SK-N-SH treated with all-trans-retinoic acid at 6 μM for 48 hours (cell line): ENCODE results near the gene ARHGAP18.

Experiments
- ATAC-seq: fragments of 200-7000 bp; cut with Tn5 transposase; 3 replicates; pipeline ENCODE4 v1.9.1; 2020; ENCODE audit warnings: mild to moderate bottlenecking, moderate library complexity
- ARNTL ChIP-seq: fragments of 450-650 bp; formaldehyde crosslinking; IDR thresholded peaks from 2 replicates; pipeline ENCODE4 v1.5.0; 2020; ENCODE audit warnings: low read depth, mild to moderate bottlenecking, moderate library complexity, borderline replicate concordance
- CSDC2 ChIP-seq: fragments of 250-450 bp; sonication (Bioruptor Pico); IDR thresholded peaks from 2 replicates; pipeline ENCODE4 v1.5.0; 2020; ENCODE audit warnings: mild to moderate bottlenecking, moderate library complexity
- ESRRG ChIP-seq: fragments of 250-450 bp; sonication (Bioruptor Pico); IDR thresholded peaks from 2 replicates; pipeline ENCODE4 v1.6.1; 2021; ENCODE audit warnings: mild to moderate bottlenecking
- ISL1 ChIP-seq: fragments of 250-450 bp; sonication (Bioruptor Pico); IDR thresholded peaks from 2 replicates; pipeline ENCODE4 v2.1.2; 2022; ENCODE audit warnings: mild to moderate bottlenecking, moderate library complexity
- OSR1 ChIP-seq: fragments of 250-450 bp; sonication (Bioruptor Pico); IDR thresholded peaks from 2 replicates; pipeline ENCODE4 v1.8.0; 2022; ENCODE audit warnings: moderate library complexity, mild to moderate bottlenecking, inconsistent platforms
- PATZ1 ChIP-seq: fragments of 250-450 bp; sonication (Bioruptor Pico); IDR thresholded peaks from 2 replicates; pipeline ENCODE4 v1.8.0; 2020; ENCODE audit warnings: mild to moderate bottlenecking, moderate library complexity, borderline replicate concordance
- PPARA ChIP-seq: fragments of 250-450 bp; sonication (Bioruptor Pico); IDR thresholded peaks from 2 replicates; pipeline ENCODE4 v1.5.0; 2020; ENCODE audit warnings: mild to moderate bottlenecking, borderline replicate concordance
- RARB ChIP-seq: fragments of 250-450 bp; sonication (Bioruptor Pico); IDR thresholded peaks from 2 replicates; pipeline ENCODE4 v1.8.0; 2021; ENCODE audit warnings: mild to moderate bottlenecking, moderate library complexity
- TCF4 ChIP-seq: fragments of 250-450 bp; sonication (Bioruptor Pico); IDR thresholded peaks from 2 replicates; pipeline ENCODE4 v1.8.0; 2021; ENCODE audit warnings: mild to moderate bottlenecking, moderate library complexity, borderline replicate concordance
- TOX ChIP-seq: fragments of 250-450 bp; sonication (Bioruptor Pico); IDR thresholded peaks from 2 replicates; pipeline ENCODE4 v1.8.0; 2021; ENCODE audit warnings: mild to moderate bottlenecking, moderate library complexity, borderline replicate concordance
- TSHZ2 ChIP-seq: fragments of 250-450 bp; sonication (Bioruptor Pico); IDR thresholded peaks from 2 replicates; pipeline ENCODE4 v1.5.0; 2020; ENCODE audit warnings: mild to moderate bottlenecking, moderate library complexity
- ZFP3 ChIP-seq: fragments of 250-450 bp; sonication (Bioruptor Pico); IDR thresholded peaks from 2 replicates; pipeline ENCODE4 v1.5.0; 2020; ENCODE audit warnings: mild to moderate bottlenecking, moderate library complexity
- ZFP30 ChIP-seq: fragments of 450-650 bp; formaldehyde crosslinking; IDR thresholded peaks from 2 replicates; pipeline ENCODE4 v1.5.0; 2022; ENCODE audit warnings: mild to moderate bottlenecking, moderate library complexity
- ZNF565 ChIP-seq: fragments of 450-650 bp; formaldehyde crosslinking; conservative IDR thresholded peaks from 2 replicates; pipeline ENCODE4 v1.5.0; 2020; ENCODE audit warnings: low read depth, mild to moderate bottlenecking, moderate library complexity
- ZNF70 ChIP-seq: fragments of 450-650 bp; formaldehyde crosslinking; IDR thresholded peaks from 2 replicates; pipeline ENCODE4 v1.5.0; 2020; ENCODE audit warnings: mild to moderate bottlenecking, moderate library complexity
- ZNF8 ChIP-seq: fragments of 450-650 bp; formaldehyde crosslinking; IDR thresholded peaks from 2 replicates; pipeline ENCODE4 v1.5.0; 2020; ENCODE audit warnings: mild to moderate bottlenecking, moderate library complexity
- TF ChIP-seq, protein P1 (sequence below): fragments of 250-450 bp; sonication (Bioruptor Pico); IDR thresholded peaks from 2 replicates; pipeline ENCODE4 v1.5.1; 2021; ENCODE audit warnings: mild to moderate bottlenecking, moderate library complexity
- TF ChIP-seq, protein P2 (sequence below): fragments of 250-450 bp; sonication (Bioruptor Pico); IDR thresholded peaks from 2 replicates; pipeline ENCODE4 v1.5.1; 2020; ENCODE audit warnings: low read depth, mild to moderate bottlenecking, moderate library complexity

Gene ARHGAP18

GRCh38 chr6:129638686-129639085 is 71.3 kb downstream of the ARHGAP18 start:
- peak; percentile 5; the same call in 1 of the 3 replicates for ATAC-seq
- TF ChIP-seq ISL1 (peak; percentile 89), ZNF70 (CRISPR knock-in tag) (no peak)

DNA sequence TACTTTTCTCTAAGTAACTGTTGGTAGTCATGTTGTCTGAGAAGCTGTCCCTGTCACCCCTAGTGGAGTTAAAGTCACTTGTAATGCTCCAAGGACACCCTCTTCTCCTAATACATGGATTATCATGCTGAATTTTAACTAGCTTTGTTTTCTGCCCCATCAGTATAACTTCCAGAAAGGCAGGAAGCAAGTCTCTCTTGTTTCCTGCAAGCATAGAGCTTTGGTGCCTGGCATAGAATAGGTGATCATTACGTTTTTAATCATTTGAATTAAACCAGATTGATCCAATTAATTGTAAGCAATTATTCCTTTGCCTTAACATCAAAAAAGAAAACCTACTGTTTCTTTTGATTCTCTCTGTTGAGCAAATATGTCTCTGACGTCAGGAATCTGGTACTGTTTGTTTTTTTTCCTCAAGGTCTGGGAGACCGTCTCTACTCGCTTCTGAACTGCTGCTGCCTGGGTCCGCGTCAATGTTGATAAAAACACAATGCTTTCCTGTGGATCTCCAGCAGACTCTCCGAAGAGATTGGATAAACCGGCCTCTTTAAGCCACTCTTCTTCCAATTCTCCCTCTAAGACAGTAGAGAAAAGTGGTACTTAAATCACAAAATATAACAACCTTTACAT is 71.8 kb downstream of the ARHGAP18 start:
- peak; percentile 43 for ATAC-seq

DNA sequence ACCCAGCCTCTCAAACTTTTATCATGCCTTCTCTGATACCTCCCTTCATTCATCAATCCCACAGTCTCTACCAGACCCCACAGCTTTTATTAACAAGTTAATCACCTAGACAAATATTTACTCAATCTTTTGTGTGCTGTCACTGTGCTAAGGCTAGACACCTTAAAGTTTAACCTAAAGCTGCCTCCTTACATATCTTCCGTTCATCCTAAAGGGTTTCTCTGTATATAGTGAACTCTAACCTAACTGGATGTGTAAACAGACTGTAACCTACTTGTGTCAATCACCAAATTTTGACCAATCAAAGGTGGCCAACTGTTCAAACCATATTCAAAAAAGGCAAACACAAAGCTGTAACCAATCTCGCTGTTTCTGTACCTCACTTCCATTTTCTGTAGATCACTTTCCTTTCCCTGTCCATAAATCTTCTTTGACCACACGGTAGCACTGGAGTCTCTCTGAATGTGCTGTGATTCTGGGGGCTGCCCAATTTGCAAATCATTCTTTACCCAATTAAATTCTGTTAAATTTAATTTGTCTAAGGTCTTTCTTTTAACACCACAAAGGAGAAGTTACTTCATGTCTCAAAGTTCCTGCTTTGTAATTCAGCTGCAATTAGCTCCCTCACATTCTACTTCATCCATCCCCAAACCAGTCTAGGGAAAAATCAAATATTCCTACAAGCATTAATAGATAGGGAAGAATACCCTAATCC is 72.5 kb downstream of the ARHGAP18 start:
- no peak for ATAC-seq
- TF ChIP-seq ZFP30 (CRISPR knock-in tag) (no peak), ZNF8 (CRISPR knock-in tag) (no peak), PPARA (no peak), ESRRG (CRISPR knock-in tag) (no peak), OSR1 (no peak), RARB (CRISPR knock-in tag) (no peak), ARNTL (CRISPR knock-in tag) (no peak), TCF4 (no peak), CSDC2 (CRISPR knock-in tag) (no peak), ISL1 (no peak), PATZ1 (CRISPR knock-in tag) (no peak)
- TF ChIP-seq, protein P1, sequence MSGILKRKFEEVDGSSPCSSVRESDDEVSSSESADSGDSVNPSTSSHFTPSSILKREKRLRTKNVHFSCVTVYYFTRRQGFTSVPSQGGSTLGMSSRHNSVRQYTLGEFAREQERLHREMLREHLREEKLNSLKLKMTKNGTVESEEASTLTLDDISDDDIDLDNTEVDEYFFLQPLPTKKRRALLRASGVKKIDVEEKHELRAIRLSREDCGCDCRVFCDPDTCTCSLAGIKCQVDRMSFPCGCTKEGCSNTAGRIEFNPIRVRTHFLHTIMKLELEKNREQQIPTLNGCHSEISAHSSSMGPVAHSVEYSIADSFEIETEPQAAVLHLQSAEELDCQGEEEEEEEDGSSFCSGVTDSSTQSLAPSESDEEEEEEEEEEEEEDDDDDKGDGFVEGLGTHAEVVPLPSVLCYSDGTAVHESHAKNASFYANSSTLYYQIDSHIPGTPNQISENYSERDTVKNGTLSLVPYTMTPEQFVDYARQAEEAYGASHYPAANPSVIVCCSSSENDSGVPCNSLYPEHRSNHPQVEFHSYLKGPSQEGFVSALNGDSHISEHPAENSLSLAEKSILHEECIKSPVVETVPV (CRISPR knock-in tag): no peak

More for the DNA sequence above, 71.8 kb downstream of the ARHGAP18 start:
- TF ChIP-seq TSHZ2 (CRISPR knock-in tag) (no peak), ZNF8 (CRISPR knock-in tag) (no peak), TCF4 (no peak), ARNTL (CRISPR knock-in tag) (no peak), PPARA (no peak), OSR1 (no peak), RARB (CRISPR knock-in tag) (no peak), TOX (CRISPR knock-in tag) (no peak), ZNF70 (CRISPR knock-in tag) (no peak), ZFP3 (no peak), ISL1 (no peak), ZFP30 (CRISPR knock-in tag) (no peak), PATZ1 (CRISPR knock-in tag) (no peak), CSDC2 (CRISPR knock-in tag) (no peak), ZNF565 (CRISPR knock-in tag) (no peak)
- TF ChIP-seq, protein P2, sequence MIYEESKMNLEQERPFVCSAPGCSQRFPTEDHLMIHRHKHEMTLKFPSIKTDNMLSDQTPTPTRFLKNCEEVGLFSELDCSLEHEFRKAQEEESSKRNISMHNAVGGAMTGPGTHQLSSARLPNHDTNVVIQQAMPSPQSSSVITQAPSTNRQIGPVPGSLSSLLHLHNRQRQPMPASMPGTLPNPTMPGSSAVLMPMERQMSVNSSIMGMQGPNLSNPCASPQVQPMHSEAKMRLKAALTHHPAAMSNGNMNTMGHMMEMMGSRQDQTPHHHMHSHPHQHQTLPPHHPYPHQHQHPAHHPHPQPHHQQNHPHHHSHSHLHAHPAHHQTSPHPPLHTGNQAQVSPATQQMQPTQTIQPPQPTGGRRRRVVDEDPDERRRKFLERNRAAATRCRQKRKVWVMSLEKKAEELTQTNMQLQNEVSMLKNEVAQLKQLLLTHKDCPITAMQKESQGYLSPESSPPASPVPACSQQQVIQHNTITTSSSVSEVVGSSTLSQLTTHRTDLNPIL: no peak
- TF ChIP-seq, protein P1 (CRISPR knock-in tag): no peak
